HG03575 (cell line): Measurements from ENCODE around the gene ZNF747.

Source experiments
- ATAC-seq: cut with Tn5 transposase; IDR thresholded peaks from one replicate; pipeline ENCODE4 v1.9.1; 2021; ENCODE audit not compliant: unreplicated experiment, insufficient number of reproducible peaks, low FRiP score; ENCODE audit errors: extremely low read depth

ZNF747 gene

DNA sequence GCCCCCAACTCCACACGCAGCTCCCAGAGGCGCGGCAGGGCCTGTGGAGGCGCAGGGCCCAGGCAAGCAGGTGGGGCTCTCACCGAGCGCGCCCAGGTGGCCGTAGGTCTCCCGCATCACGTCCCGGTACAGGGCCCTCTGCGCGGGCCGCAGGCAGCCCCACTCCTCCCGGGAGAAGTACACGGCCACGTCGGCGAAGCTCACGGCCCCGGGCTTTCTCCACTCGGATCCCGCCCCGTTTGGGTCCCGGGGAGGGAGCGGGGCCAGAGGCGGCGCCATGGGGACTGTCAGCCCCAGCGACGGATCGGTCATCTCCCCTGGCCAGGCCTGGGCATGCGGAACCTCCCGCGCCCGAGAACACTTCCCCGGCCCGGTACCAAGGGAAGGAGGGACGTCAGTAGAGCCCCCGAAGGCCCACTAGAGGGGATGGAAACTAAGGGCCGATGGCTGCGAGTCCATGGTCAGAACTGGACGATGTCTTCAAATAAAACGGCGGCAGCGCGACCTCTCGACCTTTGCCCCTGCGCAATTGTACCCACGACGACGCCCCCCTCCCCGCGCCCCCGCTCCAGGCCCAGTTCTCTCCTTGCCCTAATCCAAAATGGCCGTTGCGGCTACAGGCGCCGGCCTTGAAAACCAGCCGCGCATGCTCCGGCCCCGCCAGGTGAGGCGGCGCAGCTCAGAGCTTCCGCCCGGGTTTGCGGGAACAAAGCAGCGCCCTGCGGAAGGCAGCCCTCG, at the start of gene ZNF747:
Gene ZNF747 (minus strand): TSS at position 491 of the 738 bp plus-strand sequence. CDS start 179 bp downstream, at position 312.
- no peak for ATAC-seq

DNA sequence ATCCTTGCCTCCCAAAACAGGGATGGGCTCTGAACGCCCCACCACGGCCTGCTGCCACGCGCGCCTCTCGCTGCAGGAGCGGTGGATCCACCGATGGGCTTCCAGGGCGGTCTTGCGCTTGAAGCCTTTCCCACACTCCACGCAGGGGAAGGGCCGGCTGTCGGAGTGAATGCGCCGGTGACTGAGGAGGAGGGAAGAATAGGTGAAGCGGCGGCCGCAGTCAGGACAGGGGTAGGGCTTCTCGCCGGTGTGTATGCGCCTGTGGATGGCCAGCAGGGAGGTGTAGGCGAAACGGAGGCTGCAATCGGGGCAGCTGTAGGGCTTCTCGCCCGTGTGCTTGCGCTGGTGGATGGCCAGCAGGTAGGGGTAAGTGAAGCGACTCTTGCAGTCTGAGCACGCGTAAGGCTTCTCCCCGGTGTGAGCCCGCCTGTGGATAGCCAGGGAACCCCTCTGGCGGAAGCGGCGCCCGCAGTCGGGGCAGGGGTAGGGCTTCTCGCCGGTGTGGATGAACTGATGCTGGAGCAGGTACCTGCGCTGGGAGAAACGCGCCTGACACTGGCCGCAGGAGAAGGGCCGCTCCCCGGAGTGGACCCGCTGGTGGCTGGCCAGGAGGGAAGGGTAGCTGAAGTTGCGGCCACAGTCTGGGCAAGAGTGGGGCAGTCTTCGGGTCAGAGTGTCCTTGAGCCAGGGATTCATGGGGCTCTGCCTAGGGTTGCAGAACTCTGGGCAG, 48.1 kb upstream of the ZNF747 start:
- no peak for ATAC-seq

DNA sequence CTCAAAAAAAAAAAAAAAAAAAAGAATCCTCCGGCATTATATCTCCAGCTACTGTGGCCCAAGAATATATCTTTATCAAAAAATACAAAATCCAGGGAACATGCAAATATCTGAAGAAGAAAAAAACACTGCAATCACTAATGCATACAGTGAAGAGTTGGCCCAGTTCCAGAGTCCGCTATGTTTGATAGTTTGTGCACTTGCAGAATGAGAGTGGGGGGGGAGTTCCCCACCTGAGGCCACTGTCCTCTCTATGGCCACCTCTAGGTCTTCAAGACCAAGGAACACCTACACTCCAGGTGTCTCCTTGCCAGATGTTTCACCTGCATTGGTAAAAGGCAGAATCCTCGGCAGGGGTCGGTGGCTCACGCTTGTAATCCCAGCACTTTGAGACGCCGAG, 46.8 kb upstream of the ZNF747 start:
- no peak for ATAC-seq

DNA sequence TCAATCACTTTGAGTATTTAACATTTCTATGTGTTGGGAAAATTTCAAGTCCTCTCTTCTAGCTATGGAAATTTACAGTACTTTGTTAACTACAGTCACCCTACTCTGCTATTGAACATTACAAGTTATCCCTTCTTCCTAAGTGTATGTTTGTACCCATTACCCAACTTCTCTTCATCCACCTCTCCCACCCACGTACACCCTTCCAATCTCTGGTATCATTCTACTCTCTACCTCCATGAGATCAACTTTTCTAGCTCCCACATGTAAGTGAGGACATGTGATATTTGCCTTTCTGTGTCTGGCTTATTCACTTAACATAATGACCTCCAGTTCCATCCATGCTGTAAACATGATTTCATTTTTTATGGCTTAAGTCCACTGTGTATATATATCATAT, 40.0 kb upstream of the ZNF747 start:
- no peak for ATAC-seq

DNA sequence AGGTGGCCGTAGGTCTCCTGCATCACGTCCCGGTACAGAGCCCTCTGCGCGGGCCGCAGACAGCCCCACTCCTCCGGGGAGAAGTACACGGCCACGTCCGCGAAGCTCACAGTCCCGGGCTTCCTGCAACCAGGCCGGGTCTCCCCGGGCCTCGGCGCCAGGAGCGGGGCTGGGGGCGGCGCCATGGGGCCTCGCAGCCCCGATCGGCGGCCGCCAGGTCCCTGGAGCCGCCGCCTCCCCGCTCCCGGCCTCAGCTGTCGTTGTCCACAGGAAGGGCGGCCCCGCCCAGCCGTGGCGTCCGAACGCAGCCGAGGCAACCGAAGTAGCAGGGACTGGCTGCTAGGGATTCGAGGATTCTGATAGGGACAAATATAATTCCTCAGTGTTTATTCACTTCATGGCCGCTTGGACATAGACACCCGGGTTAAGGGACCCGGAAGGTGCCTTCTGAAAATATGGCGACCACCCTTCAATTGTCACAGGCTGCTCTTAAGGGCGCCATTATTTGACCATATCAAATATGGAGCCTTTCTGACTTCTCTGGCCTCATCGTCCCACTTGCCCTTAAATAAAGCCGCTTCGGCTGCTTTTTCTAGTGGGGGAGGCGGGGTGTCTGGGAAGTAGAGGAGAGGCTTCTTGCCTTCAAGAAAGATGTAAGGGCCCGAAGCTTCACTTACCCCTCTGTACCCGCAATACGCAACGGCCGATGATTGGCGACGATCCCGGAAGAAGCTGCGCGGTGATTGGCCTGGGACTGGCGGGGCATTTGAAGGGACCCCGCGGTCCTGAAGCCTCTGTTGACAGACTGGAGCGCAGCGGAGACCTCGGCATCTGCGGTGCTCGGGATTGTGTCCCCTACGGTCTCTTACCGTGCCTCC, 37.0 kb upstream of the ZNF747 start, which contains the start of gene ZNF688:
Gene ZNF688 (minus strand): TSS at position 270 of the 878 bp plus-strand sequence. CDS start 85 bp downstream, at position 185.
- ATAC-seq, result no peak

DNA sequence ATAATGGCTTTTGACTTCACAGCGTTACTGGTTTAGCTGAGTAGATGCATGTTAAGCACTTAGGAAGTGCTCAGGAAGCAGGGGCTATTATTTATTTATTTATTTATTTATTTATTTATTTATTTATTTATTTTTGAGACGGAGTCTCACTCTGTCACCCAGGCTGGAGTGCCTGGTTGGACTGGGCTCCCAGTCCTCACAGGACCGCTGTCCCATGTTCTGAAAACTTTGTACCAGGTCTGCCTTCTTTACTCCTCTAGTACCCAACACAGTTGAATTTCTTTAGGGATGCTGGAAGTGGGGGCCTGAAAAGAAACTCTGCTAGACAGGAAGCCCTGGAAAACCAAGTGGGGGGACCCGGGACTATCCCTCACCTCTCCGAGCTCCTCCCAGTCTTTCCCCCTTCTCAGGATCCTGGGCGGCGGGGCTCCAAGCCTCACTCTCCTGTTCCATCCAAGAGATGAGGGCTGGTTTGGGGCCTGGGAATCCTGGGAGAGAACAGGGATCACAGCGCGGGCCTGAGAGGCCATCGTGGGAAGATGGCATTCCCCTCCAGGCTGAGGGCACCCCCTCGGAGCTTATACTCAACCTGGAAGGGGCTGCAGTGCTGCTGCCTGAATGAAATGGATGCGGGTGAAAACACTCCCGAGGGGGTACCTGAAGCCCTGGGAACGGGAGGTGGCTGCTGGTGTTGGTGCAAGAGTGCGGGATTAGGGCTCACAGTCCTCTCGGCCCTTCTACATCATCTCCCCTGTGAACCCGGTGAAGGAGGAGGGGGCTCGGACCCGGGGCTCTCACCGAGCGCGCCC, 36.2 kb upstream of the ZNF747 start:
- ATAC-seq, result no peak

DNA sequence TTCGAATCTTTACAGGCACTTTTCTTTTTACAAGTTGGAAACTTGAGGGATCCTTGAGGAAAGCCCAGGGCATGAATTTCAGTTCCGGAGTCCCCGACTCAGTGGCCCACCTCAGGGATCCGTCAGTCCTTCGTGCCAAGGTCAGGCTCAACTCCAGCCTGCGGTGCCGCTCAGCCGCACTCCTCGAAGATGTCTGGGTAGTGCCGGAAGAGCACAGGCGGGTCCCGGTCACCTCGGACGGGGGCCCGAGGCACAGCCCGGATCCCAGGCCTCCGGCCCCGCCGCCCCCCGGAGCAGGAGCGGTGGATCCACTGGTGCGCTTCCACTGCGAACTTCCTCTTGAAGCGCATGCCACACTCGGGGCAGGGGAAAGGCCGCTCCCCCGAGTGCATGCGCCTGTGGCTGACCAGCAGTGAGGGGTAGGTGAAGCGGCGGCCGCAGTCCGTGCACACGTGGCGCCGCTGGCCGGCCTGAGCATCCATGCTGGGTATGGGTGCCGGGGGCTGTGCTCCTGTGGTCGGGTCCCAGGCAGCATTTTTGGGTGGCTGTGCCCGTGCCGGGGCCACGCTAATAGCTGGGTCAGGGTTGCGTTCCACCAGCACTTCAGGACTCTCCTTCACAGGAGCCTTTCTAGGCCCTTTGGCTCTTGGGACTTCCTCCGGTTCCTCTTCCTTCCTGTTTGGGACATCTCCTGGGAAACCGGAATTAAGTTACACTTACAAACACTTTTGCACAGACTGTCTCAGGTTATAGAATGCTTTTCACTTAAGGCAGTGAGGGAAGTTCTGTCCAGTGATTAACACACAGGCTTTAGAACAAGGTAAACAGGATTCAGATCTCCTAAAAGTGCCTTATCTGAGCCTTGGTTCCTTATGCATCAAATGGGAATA, 35.3 kb upstream of the ZNF747 start:
- no peak for ATAC-seq

DNA sequence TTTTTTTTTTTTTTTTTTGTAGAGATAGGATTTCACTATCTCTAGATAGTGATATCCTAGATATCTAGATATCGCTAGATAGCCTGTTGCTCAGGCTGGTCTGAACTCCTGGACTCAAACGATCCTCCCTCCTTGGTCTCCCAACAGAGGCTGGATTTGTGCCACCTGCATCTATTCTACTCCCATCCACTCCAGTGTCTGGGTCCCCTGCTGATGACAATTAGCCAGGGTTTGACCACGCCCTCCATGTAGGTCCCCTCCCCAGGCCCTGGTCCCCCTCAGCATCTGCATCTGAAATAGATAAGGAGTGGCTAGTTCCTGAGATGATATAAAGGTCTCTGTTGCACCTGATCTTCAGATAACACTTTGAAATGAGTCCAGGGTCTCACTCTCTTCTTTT, 34.6 kb upstream of the ZNF747 start:
- ATAC-seq, result no peak

DNA sequence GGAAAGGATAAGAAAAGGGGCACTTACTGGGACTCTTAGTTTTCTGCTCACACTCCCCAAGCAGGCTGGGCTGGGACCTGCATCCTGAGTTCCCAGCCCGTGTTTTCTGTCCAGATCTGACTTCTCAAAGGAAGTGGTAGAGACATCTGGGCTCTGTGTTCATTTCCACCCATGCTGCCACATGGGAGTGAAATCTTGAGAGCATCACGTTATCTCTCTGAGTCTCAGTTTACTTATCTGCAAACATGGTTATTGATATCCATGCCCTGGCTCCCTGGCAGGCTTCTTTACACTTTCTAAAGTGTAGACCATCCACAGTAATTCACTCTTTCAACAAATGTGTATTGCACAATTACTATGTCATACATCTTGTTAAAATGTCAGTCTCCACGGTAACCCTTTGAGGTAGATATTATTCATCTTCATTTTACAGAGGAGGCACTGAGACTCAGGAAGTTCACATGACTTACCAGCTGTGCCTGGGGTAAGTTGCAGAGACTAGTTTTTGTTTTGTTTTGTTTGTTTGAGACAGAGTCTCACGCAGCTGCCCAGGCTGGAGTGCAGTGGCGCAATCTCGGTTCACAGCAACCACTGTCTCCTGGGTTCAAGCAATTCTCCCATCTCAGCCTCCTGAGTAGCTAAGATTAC, 33.5 kb upstream of the ZNF747 start:
- ATAC-seq, result no peak

DNA sequence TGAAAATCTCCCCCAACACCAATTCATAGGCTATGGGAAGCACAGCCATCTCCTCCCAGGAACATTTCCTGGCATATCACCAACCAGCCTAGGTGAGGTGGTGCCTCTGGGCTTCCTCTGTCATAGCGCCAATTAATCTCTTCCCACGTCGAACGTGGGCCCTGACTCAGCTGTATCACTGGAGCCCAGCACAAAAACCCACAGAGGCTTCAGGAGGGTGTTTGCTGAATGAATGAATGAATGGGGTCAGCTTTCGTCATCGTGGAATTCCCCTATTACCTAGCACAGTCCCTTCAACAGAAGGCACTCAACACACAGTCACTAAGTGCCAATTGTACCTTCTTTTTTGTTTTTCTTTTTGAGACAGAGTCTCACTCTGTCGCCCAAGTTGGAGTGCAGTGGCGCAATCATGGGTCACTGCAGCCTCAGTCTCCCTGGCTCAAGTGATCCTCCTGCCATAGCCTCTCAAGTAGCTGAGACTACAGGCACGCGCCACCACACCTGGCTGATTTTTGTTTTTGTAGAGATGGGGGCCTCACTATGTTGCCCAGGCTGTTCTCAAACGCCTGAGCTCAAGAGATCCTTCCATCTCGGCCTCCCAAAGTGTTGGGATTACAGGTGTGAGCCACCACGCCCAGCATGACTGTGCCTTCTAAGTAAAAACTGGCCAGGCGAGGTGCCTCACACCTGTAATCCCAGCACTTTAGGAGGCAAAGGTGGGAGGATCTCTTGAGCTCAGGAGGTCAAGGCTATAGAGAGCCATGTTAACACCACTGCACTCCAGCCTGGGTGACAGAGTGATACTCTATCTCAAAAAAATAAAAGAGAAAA, 32.7 kb upstream of the ZNF747 start:
- no peak for ATAC-seq

DNA sequence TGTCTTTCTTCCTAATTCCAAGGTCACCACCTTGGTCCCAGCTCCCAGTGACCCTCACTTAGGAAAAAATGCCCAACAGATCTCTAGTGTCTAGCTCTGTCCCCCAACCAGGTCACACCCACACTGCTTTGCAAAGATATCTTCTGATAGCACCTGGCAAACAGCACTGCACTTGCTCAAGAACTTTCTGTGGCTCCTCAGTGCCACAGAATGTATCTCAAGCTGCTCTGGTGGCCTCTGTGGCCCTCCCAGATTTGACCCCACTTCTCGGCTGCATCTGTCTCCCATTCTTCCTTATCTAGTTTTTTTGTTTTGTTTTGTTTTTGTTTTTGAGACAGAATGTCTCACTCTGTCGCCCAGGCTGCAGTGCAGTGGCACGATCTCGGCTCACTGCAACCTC, 31.9 kb upstream of the ZNF747 start:
- no peak for ATAC-seq

DNA sequence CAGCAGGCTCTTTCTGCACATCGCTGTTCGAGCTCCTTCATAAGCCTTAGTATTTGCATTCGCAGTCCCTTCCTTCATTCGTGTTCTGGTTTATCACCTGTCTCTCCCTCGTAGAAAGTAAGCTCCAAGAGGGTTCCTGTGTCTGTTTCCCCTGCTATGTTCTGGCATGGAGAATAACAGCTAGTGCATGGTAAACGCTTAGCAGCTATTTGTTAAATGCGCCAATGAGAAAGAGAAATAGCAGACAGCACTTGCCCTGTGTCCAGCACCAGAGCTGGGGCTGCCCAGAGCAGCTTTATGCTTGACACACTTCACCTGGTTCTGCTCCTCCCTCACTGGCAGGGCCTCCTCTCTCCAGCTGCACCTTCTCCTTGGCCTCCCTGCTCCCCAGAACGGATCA, 31.3 kb upstream of the ZNF747 start:
- no peak for ATAC-seq

DNA sequence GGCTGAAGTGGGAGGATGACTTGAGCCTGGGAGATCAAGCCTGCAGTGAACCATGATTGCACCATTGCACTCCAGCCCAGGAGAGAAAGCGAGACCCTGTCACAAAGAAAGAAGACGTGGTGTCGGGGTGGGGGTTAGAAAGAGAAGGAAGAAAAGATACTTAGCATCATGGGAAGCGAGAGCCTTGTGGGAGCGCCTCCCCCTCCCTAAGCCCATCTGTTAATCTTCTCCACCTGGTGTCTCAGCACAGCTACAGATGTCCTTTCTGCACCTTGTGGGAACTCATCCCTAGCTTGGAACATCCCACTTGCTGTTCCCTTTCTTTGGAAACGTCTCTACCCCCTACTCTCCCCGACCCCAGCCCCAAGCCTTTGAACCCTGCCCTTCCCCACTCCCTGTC, 30.9 kb upstream of the ZNF747 start:
- no peak for ATAC-seq

DNA sequence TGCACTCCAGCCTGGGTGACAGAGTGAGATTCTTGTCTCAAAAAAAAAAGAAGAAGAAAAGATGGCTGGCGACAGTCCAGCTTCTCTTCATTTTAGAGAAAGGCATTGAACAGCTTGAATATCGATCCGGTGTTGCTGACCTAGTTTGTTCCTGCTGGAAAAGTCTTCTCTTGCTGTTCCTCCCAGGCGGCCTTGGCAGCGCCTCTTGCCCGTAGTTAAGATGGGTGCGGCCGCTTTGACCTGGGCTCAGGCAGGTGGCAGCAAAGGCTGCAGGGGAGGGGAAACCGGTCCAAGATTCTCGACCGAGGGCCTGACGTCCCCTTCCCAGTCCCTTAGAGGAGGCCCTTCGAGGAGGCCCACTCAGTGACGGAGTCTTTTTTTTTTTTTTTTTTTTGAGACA, 27.4 kb upstream of the ZNF747 start:
- ATAC-seq, result no peak

DNA sequence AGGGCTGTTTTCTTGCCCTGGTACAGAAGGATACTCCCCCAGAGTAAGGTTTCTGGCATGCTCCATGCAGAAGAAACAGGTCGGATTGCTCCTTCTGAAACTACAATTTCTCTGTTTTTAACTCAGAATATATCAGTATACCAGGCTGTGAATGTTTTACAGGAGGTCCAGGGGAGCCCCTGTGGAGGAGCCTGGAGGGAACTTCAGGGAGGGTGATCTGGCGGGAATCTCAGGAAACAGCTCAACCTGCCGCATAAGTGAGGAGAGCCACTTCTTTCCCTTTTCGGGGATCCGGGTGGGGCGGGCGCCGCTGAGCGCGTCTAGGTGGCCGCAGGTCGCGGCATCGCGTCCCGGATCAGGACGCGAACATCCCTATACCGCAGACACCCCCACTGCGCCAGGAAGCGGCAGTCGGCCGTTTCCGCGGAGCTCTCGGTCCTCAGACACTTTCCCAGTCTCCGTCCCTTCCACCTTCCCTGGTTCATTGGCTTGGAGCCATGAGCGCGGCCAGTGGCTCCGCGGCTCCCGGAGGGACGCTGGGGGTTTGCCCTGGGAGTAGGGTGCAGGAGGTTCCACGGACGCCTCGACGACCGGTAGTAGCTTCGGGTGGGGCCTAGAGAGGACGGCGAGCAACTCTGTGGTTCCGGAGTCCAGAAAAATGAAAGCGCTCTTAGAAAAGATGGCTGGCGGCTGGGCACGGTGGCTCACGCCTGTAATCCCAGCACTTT, 26.6 kb upstream of the ZNF747 start:
- no peak for ATAC-seq

DNA sequence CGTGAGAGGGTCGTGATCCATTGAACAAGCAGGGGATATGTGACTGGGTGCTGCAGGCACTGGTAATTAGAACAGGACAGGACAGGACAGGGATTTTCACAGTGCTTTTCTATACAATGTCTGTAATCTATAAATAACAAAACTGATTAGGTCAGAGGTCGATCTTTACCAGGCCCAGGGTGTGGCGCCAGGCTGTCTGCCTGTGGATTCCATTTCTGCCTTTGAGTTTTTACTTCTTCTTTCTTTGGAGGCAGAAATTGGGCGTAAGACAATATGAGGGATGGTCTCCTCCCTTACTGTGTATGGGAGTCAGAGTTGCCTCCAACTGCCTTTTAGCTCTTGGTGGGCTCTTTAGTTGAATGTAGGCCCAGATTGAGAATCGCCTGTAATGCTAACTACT, 25.0 kb upstream of the ZNF747 start:
- ATAC-seq, result no peak
